HFFc6 (cell line): ENCODE measurements around the gene C1QTNF9. TPM values are rescaled to one million over a fixed set of nuclear protein-coding genes. Genes with fewer than 3 reads are reported as not detected.
"Not testable (repeated sequence)": the region's sequence is repeated elsewhere in the genome, so short reads cannot be mapped to it uniquely, and the experiment has no call there.

Experiments
- DNase-seq: peaks from one replicate; pipeline ENCODE4 v3.0.0-alpha.2; 2018
- H3K27ac Mint-ChIP-seq: 2 replicates; pipeline ENCODE4 v1.8.0; 2020; ENCODE audit warnings: mild to moderate bottlenecking, mixed read lengths
- H3K27me3 Mint-ChIP-seq: 2 replicates; pipeline ENCODE4 v1.8.0; 2021; ENCODE audit warnings: mild to moderate bottlenecking, moderate library complexity, mixed read lengths; ENCODE audit not compliant: insufficient read depth
- H3K36me3 Mint-ChIP-seq: 2 replicates; pipeline ENCODE4 v1.8.0; 2021; ENCODE audit warnings: low read depth, mixed read lengths
- H3K4me1 Mint-ChIP-seq: 2 replicates; pipeline ENCODE4 v1.8.0; 2020; ENCODE audit warnings: low read depth, mixed read lengths
- H3K4me3 Mint-ChIP-seq: 2 replicates; pipeline ENCODE4 v1.8.0; 2020; ENCODE audit warnings: mild to moderate bottlenecking, moderate library complexity, mixed read lengths
- H3K9me3 Mint-ChIP-seq: 2 replicates; pipeline ENCODE4 v1.8.0; 2020; ENCODE audit warnings: mild to moderate bottlenecking, mixed read lengths
- CTCF ChIP-seq: fragments of 200-600 bp; sonication (generic); IDR thresholded peaks from 2 replicates; pipeline ENCODE4 v1.5.0; 2021; ENCODE audit warnings: antibody characterized with exemption, mild to moderate bottlenecking
- total RNA-seq, 6 experiments: library from RNA; stranded (reverse); fragmentation: NEBNext Ultra II Directional; extraction: Animal tissue kit (Norgen Biotek cat#: 25700); gene quantifications; 2 replicates in 1 of 6; 3 replicates in 5 of 6; pipeline ENCODE4 v1.2.3, GENCODE V29; 2021

The C1QTNF9 gene
- total RNA-seq, 6 experiments from 2014 or later: not detected

- no peak for DNase-seq
- Mint-ChIP-seq H3K27ac (no peak overlapping the region), H3K36me3 (0 out of 2 replicates have a peak, but pooled peaks cover 4% of the 10 kb centered on the region), H3K4me1 (peaks cover 7% of the 10 kb centered on the region; the same call in 1 of the 2 replicates), H3K27me3 (peaks cover 2% of the 10 kb centered on the region), H3K9me3 (peaks cover 5% of the 10 kb centered on the region; the same call in 1 of the 2 replicates), H3K4me3 (no peak overlapping the region)
- no peak for TF ChIP-seq CTCF
Observed at GRCh38 chr13:24340608-24340955, 31.2 kb downstream of the C1QTNF9 start.

DNA sequence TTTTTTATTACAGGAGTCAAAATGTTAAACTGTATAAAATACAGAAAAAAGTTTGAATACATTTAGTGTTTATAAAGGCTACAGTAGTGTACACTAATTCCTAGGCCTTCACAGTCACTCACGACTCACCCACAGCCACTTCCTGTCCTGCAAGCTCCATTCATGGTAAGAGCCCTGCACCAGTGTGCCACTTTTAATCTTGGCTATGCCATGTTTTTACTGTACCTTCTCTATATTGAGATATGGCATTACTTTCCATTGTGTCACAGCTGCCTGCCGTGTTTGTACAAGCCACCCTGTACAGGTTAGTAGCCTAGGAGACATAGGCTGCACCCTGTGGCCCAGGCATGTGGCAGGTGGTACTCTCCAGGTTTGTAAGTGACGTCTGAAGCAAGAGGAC lies 32.1 kb downstream of the C1QTNF9 start:
- Mint-ChIP-seq H3K27me3 (peaks cover 2% of the 10 kb centered on the region), H3K4me3 (no peak overlapping the region), H3K36me3 (0 out of 2 replicates have a peak, but pooled peaks cover 4% of the 10 kb centered on the region), H3K9me3 (peaks cover 5% of the 10 kb centered on the region; the same call in 1 of the 2 replicates), H3K27ac (no peak overlapping the region), H3K4me1 (peaks cover 7% of the 10 kb centered on the region; the same call in 1 of the 2 replicates)
- no peak for TF ChIP-seq CTCF
- peak; percentile 30 for DNase-seq

- Mint-ChIP-seq H3K4me1 (no peaks in the 10 kb centered on the region), H3K4me3 (no peak overlapping the region), H3K36me3 (no peaks in the 10 kb centered on the region), H3K9me3 (no peaks in the 10 kb centered on the region), H3K27me3 (peaks cover 2% of the 10 kb centered on the region), H3K27ac (no peak overlapping the region)
- no peak for TF ChIP-seq CTCF
- DNase-seq: no peak
Observed at GRCh38 chr13:24348385-24348784, 39.0 kb downstream of the C1QTNF9 start.

- Mint-ChIP-seq H3K4me1 (no peaks in the 10 kb centered on the region), H3K36me3 (no peaks in the 10 kb centered on the region), H3K9me3 (no peaks in the 10 kb centered on the region), H3K27me3 (peaks cover 2% of the 10 kb centered on the region), H3K27ac (no peak overlapping the region), H3K4me3 (no peak overlapping the region)
- DNase-seq: no peak
- no peak for TF ChIP-seq CTCF
Observed at GRCh38 chr13:24348797-24349515, 39.6 kb downstream of the C1QTNF9 start.

DNA sequence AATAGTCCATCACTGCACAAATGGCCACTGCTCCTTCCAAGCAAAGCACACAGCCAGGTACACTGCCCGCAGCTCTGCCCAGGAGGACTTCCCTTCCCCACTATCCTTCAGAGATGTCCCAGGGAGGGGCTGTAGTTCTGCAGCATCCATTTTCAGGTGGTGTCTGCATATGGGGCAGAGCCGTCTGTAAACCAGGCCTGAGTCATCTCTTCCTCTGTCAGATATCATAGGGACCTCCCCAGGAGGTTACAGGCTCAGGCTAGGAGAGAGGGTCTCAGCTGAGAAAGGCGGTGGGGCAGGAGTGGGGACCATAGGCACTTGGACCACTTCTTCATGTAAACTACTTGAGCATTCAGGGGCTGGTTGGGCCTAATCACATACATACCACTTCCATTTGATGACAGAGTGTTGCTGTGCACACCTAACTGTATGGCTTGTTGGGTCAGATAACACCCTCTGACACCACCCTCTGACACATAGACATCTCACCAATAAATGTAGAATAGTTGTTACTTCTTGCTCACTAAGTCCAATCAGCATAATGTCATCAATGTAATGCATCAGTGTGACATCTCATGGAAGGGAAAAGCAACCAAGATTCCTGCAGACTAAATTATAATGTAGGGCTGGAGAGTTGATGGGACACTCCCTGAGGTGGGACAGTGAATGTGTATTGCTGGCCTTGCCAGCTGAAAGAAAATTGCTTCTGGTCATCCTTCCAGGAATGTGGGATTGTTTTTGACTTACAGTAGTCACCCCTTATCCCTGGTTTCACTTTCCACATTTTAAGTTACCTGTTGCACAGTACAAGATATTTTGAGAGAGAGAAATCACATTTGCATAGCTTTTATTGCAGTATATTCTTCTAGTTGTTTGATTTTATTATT lies 40.6 kb downstream of the C1QTNF9 start:
- not testable (repeated sequence) for H3K27me3 Mint-ChIP-seq, H3K4me1 Mint-ChIP-seq, H3K27ac Mint-ChIP-seq, DNase-seq, H3K36me3 Mint-ChIP-seq, H3K9me3 Mint-ChIP-seq, H3K4me3 Mint-ChIP-seq

- H3K4me1 Mint-ChIP-seq: no peaks in the 10 kb centered on the region
- no peaks in the 10 kb centered on the region; the same call in none of the 2 replicates for H3K27me3 Mint-ChIP-seq
- no peak for TF ChIP-seq CTCF
- H3K27ac Mint-ChIP-seq: no peak overlapping the region
- H3K9me3 Mint-ChIP-seq: no peaks in the 10 kb centered on the region
- no peaks in the 10 kb centered on the region for H3K36me3 Mint-ChIP-seq
- no peak for DNase-seq
- no peak overlapping the region for H3K4me3 Mint-ChIP-seq
Observed at GRCh38 chr13:24351423-24351822, 42.0 kb downstream of the C1QTNF9 start.
